Liver (tissue), 9 donors: Measurements from ENCODE around the gene RPS6KA5. TPM values are rescaled to one million over a fixed set of nuclear protein-coding genes. Genes with fewer than 3 reads are reported as not detected.

Experiments used
- DNase-seq: peaks from one replicate; pipeline ENCODE4 v3.0.0-alpha.2; 2017; ENCODE audit warnings: low spot score
- H3K27ac ChIP-seq, 2 donors: one replicate each; pipeline ENCODE4 v1.7.0; 2013; ENCODE audit warnings: inconsistent platforms in 2 of 2, low read length in 2 of 2, control low read depth in 1 of 2, low read depth in 1 of 2, mild to moderate bottlenecking in 1 of 2
- H3K27me3 ChIP-seq, 4 donors: one replicate each; pipeline versions ENCODE4 v1.6.1 to v1.7.0; 2013; ENCODE audit warnings: low read length in 3 of 4, inconsistent platforms in 1 of 4, mild to moderate bottlenecking in 1 of 4, moderate library complexity in 1 of 4; ENCODE audit not compliant: control insufficient read depth in 4 of 4, insufficient read depth in 4 of 4
- H3K36me3 ChIP-seq, 4 donors: one replicate each; pipeline versions ENCODE4 v1.6.1 to v1.7.0; 2013; ENCODE audit warnings: low read length in 3 of 4, mild to moderate bottlenecking in 3 of 4, low read depth in 1 of 4, moderate library complexity in 1 of 4; ENCODE audit not compliant: control insufficient read depth in 4 of 4, insufficient read depth in 3 of 4
- H3K4me1 ChIP-seq, 4 donors: one replicate each; pipeline versions ENCODE4 v1.6.1 to v1.7.0; 2013; ENCODE audit warnings: low read length in 3 of 4, mild to moderate bottlenecking in 3 of 4, moderate library complexity in 1 of 4; ENCODE audit not compliant: control insufficient read depth in 4 of 4, insufficient read depth in 4 of 4
- H3K4me3 ChIP-seq, 3 donors: one replicate each; pipeline versions ENCODE4 v1.6.1 to v1.7.0; 2013; ENCODE audit warnings: low read length in 3 of 3, control low read depth in 1 of 3, low read depth in 1 of 3, mild to moderate bottlenecking in 1 of 3
- H3K9ac ChIP-seq, 2 donors: one replicate each; pipeline ENCODE4 v1.7.0; 2013; ENCODE audit warnings: low read length in 2 of 2, mild to moderate bottlenecking in 2 of 2, moderate library complexity in 2 of 2, control low read depth in 1 of 2, low read depth in 1 of 2
- H3K9me3 ChIP-seq, 4 donors: one replicate each; pipeline versions ENCODE4 v1.6.1 to v1.7.0; 2013; ENCODE audit warnings: low read length in 3 of 4; ENCODE audit not compliant: control insufficient read depth in 4 of 4
- ATF3 ChIP-seq: IDR thresholded peaks from 2 replicates; pipeline ENCODE4 v1.6.1; 2016; ENCODE audit warnings: antibody characterized with exemption
- CTCF ChIP-seq: fragments of 150-350 bp; IDR thresholded peaks from 2 replicates; pipeline ENCODE4 v1.5.1; 2017; ENCODE audit warnings: improper control_type of control experiment, low read depth, low read length; ENCODE audit not compliant: missing input control
- EGR1 ChIP-seq, 2 donors: IDR thresholded peaks; 2 replicates each; pipeline ENCODE4 v1.6.1; 2016 to 2018; ENCODE audit warnings: antibody characterized with exemption in 2 of 2, low read depth in 2 of 2
- FOXA1 ChIP-seq: IDR thresholded peaks from 2 replicates; pipeline ENCODE4 v1.6.1; 2016; ENCODE audit warnings: antibody characterized with exemption
- FOXA2 ChIP-seq: IDR thresholded peaks from 2 replicates; pipeline ENCODE4 v1.6.1; 2016; ENCODE audit warnings: antibody characterized with exemption
- HNF4A ChIP-seq, 2 donors: conservative IDR thresholded peaks; 2 replicates each; pipeline ENCODE4 v1.6.1; 2016; ENCODE audit warnings: antibody characterized with exemption in 2 of 2, mild to moderate bottlenecking in 2 of 2
- HNF4G ChIP-seq: IDR thresholded peaks from 2 replicates; pipeline ENCODE4 v1.6.1; 2016; ENCODE audit warnings: antibody characterized with exemption
- JUND ChIP-seq, 2 donors: IDR thresholded peaks; 2 replicates each; pipeline ENCODE4 v1.6.1; 2016; ENCODE audit warnings: antibody characterized with exemption in 2 of 2
- REST ChIP-seq: IDR thresholded peaks from 2 replicates; pipeline ENCODE4 v1.6.1; 2016; ENCODE audit warnings: antibody characterized with exemption, mild to moderate bottlenecking
- RXRA ChIP-seq, 2 donors: IDR thresholded peaks; 2 replicates each; pipeline ENCODE4 v1.6.1; 2017 to 2018; ENCODE audit warnings: antibody characterized with exemption in 2 of 2, mild to moderate bottlenecking in 1 of 2
- SP1 ChIP-seq: IDR thresholded peaks from 2 replicates; pipeline ENCODE4 v1.6.1; 2018; ENCODE audit warnings: antibody characterized with exemption, mild to moderate bottlenecking
- TAF1 ChIP-seq: conservative IDR thresholded peaks from 2 replicates; pipeline ENCODE4 v1.6.1; 2016; ENCODE audit warnings: antibody characterized with exemption, mild to moderate bottlenecking
- YY1 ChIP-seq: IDR thresholded peaks from 2 replicates; pipeline ENCODE4 v1.6.1; 2016; ENCODE audit warnings: antibody characterized with exemption, mild to moderate bottlenecking
- WGBS: extraction: QIAGEN DNeasy Blood & Tissue Kit; methylation state at CpG from one replicate; pipeline ENCODE4 v1.1.7; 2013; 5-methylcytosine and 5-hydroxymethylcytosine counted together
- polyA plus RNA-seq, 2 donors: library from polyadenylated mRNA; stranded (reverse) in 1 of 2; unstranded in 1 of 2; fragments of 200-250 nt in 1 of 2; fragments of >200 nt in 1 of 2; fragmentation: Nextera tagmentation in 1 of 2; extraction: Ambion mirVana in 1 of 2; gene quantifications; one replicate each; pipeline versions ENCODE4 v1.2.1 to v1.2.3, GENCODE V29; 2013 to 2015
- total RNA-seq, 2 donors: library from RNA; depleted of rRNA; stranded (reverse); fragments of >200 nt; gene quantifications; one replicate each; pipeline ENCODE4 v1.2.3, GENCODE V29; 2014
- donor health status: healthy.
- donor health status: healthy.
- donor health status: healthy.
- donor health status: healthy.
- donor health status: healthy.

RPS6KA5 gene
- total and polyA plus RNA-seq, 4 donors, result 0.52 to 2.3 (median 1.3) TPM

- no peak for TF ChIP-seq REST
- no peak for TF ChIP-seq TAF1
- TF ChIP-seq JUND (IDR thresholded peaks at IDR 0.05), result no peak
- no peak for TF ChIP-seq ATF3
- no peak for TF ChIP-seq EGR1 (IDR thresholded peaks at IDR 0.05; ENCODE audit: low read depth in 2 of 2)
- TF ChIP-seq FOXA2, result no peak
- no peak for TF ChIP-seq FOXA1
- TF ChIP-seq RXRA (IDR thresholded peaks at IDR 0.05), result no peak
- no peak for TF ChIP-seq SP1
- no peak for TF ChIP-seq HNF4A (conservative IDR thresholded peaks at IDR 0.05)
- TF ChIP-seq HNF4G, result no peak
Measured at GRCh38 chr14:91082282-91082681, 21.8 kb upstream of the RPS6KA5 start (continued).

GRCh38 chr14:91080071-91080470 is 19.6 kb upstream of the RPS6KA5 start:
- DNase-seq, result no peak
- Histone ChIP-seq H3K4me1 (no peaks in the 10 kb centered on the region), H3K9me3 (no peaks in the 10 kb centered on the region), H3K27ac (no peak overlapping the region), H3K36me3 (no peaks in the 10 kb centered on the region), H3K9ac (no peak overlapping the region), H3K4me3 (no peak overlapping the region), H3K27me3 (no peaks in the 10 kb centered on the region)
- WGBS, result 97% methylated on average over 6 of the region's 6 CpGs
- no peak for TF ChIP-seq FOXA1
- TF ChIP-seq RXRA (IDR thresholded peaks at IDR 0.05), result no peak
- no peak for TF ChIP-seq YY1
- TF ChIP-seq TAF1, result no peak
- TF ChIP-seq REST, result no peak

GRCh38 chr14:91078095-91078737 is 17.8 kb upstream of the RPS6KA5 start:
- H3K9me3 ChIP-seq, result no peaks in the 10 kb centered on the region
- no peak overlapping the region for H3K4me3 ChIP-seq
- 92% methylated on average over 9 of the region's 9 CpGs for WGBS
- no peaks in the 10 kb centered on the region for H3K27me3 ChIP-seq
- no peak for DNase-seq
- H3K27ac ChIP-seq, result no peak overlapping the region
- no peak for TF ChIP-seq CTCF
- no peak for TF ChIP-seq YY1
- no peaks in the 10 kb centered on the region for H3K4me1 ChIP-seq
- H3K36me3 ChIP-seq, result no peaks in the 10 kb centered on the region
- H3K9ac ChIP-seq, result no peak overlapping the region
